Measurements from ENCODE around the gene EBF3.
A peak's percentile ranks its signal among the peaks of the same experiment; 100 is the strongest.

Gene EBF3

DNA sequence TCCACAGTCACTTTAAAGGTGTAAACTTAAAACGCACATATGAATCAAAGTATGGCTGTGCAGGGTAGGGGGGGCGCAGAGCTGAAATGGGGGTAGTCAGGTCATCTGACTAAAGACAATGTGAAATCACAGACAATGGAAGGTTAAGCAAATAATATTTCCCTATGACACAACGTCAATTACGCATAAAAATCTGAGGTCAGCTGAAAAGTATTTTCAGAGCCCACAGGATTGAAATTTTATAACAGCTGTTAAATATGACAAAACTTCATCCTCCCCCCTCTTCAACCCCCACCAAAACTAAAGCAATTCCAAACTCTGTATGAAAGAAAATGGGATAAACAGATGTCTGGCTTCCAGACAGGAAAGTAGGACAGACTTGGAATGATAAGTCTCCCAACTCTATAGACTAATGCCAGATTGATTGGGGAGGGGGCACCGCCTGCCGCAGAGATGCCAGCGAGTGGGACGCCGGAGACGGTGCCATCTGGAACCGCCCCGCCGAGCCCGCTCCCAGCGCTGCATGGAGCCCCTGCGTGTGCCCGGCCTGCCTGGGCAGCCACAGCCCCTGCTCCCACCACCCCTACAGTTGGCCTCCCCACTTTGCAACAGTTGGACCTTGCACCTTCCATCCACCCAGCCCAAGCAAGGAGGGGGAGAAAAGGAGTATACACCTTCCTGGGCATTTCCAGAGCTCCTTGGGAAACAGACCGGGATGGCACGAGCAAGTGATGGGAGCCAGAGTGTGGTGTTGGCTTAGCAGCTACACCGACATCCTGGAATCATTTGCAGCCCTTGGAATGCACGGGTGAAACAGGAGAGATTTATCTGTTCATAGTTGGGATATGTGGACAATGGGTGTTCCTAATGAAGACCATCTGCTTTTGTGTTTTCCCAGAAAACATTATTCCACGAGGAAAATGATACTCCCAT lies 10.7 kb downstream of the EBF3 start:
- no peak for TF ChIP-seq POLR2AphosphoS5 (IDR thresholded peaks at IDR 0.05; ENCODE audit: low read depth, low read length)
- no peak for TF ChIP-seq SIN3A (IDR thresholded peaks at IDR 0.05; ENCODE audit: borderline replicate concordance, insufficient read depth, low read length)
- TF ChIP-seq, protein P1, sequence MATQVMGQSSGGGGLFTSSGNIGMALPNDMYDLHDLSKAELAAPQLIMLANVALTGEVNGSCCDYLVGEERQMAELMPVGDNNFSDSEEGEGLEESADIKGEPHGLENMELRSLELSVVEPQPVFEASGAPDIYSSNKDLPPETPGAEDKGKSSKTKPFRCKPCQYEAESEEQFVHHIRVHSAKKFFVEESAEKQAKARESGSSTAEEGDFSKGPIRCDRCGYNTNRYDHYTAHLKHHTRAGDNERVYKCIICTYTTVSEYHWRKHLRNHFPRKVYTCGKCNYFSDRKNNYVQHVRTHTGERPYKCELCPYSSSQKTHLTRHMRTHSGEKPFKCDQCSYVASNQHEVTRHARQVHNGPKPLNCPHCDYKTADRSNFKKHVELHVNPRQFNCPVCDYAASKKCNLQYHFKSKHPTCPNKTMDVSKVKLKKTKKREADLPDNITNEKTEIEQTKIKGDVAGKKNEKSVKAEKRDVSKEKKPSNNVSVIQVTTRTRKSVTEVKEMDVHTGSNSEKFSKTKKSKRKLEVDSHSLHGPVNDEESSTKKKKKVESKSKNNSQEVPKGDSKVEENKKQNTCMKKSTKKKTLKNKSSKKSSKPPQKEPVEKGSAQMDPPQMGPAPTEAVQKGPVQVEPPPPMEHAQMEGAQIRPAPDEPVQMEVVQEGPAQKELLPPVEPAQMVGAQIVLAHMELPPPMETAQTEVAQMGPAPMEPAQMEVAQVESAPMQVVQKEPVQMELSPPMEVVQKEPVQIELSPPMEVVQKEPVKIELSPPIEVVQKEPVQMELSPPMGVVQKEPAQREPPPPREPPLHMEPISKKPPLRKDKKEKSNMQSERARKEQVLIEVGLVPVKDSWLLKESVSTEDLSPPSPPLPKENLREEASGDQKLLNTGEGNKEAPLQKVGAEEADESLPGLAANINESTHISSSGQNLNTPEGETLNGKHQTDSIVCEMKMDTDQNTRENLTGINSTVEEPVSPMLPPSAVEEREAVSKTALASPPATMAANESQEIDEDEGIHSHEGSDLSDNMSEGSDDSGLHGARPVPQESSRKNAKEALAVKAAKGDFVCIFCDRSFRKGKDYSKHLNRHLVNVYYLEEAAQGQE (IDR thresholded peaks at IDR 0.05; ENCODE audit: insufficient read depth in 1 of 2, low read depth in 2 of 2, low read length in 2 of 2), result no peak
- no peak for TF ChIP-seq FOXP2 (optimal IDR thresholded peaks at IDR 0.05; ENCODE audit: borderline replicate concordance, extremely low read depth, extremely low read length, insufficient read depth)
- TF ChIP-seq TAF1 (IDR thresholded peaks at IDR 0.05; ENCODE audit: borderline replicate concordance, insufficient read depth, low read length), result no peak

DNA sequence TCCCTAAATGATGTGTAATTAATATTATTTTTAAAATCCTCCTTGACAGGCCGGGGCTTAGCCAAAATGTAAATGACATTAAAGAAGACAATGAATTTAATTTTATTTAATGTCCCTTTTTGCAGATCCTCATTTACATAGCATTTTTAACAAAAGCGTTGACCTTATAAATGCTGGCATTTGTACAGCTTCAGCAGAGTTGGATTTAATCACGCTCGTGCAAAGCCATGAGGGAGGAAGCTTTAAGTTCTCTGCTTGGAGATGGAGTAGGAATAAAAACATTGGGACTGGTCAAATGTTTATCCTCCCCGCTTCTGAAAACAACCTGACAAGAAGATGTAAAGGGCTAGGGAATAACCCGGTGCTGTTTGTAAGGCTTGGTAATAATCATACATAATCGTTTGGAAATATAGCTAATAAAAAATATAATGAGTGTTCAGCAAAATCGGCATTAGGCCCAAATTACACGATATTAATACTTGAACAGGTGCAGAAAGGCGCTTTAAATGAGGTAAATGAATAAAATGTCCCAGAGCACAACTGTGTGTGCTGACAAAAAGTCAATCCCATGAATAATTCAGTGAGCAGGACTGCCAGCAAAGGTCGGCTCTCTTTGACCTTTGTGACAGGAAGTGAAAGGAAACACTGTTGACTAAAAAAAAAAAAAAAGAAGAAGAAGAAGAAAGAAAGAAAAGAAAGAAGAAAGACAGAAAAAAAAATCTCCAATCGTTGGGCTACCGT lies 11.5 kb downstream of the EBF3 start:
- no peak for TF ChIP-seq FOXP2 (optimal IDR thresholded peaks at IDR 0.05; ENCODE audit: borderline replicate concordance, extremely low read depth, extremely low read length, insufficient read depth)
- no peak for TF ChIP-seq POLR2AphosphoS5 (IDR thresholded peaks at IDR 0.05; ENCODE audit: low read depth, low read length)
- no peak for TF ChIP-seq TAF1 (IDR thresholded peaks at IDR 0.05; ENCODE audit: borderline replicate concordance, insufficient read depth, low read length)
- TF ChIP-seq, protein P1 (IDR thresholded peaks at IDR 0.05; ENCODE audit: insufficient read depth in 1 of 2, low read depth in 2 of 2, low read length in 2 of 2), result no peak
- no peak for TF ChIP-seq SIN3A (IDR thresholded peaks at IDR 0.05; ENCODE audit: borderline replicate concordance, insufficient read depth, low read length)

DNA sequence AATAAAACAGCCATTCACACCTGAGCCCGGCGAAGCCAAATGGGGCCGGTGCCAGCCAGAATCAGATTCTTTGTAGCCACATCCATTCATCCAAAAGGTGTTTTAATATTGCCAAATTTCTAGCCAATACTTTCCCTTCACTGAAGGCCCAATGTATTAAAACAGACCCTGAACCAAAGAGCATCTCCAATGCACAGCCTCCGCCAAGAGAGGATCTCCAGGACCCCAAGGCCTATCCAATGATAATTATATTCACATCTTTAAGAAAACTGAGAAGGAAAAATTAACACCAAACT lies 12.2 kb downstream of the EBF3 start:
- TF ChIP-seq, protein P1 (IDR thresholded peaks at IDR 0.05; ENCODE audit: insufficient read depth in 1 of 2, low read depth in 2 of 2, low read length in 2 of 2), result no peak
- TF ChIP-seq FOXP2 (optimal IDR thresholded peaks at IDR 0.05; ENCODE audit: borderline replicate concordance, extremely low read depth, extremely low read length, insufficient read depth) (no peak), POLR2AphosphoS5 (IDR thresholded peaks at IDR 0.05; ENCODE audit: low read depth, low read length) (no peak), SIN3A (IDR thresholded peaks at IDR 0.05; ENCODE audit: borderline replicate concordance, insufficient read depth, low read length) (no peak), TAF1 (IDR thresholded peaks at IDR 0.05; ENCODE audit: borderline replicate concordance, insufficient read depth, low read length) (no peak)

DNA sequence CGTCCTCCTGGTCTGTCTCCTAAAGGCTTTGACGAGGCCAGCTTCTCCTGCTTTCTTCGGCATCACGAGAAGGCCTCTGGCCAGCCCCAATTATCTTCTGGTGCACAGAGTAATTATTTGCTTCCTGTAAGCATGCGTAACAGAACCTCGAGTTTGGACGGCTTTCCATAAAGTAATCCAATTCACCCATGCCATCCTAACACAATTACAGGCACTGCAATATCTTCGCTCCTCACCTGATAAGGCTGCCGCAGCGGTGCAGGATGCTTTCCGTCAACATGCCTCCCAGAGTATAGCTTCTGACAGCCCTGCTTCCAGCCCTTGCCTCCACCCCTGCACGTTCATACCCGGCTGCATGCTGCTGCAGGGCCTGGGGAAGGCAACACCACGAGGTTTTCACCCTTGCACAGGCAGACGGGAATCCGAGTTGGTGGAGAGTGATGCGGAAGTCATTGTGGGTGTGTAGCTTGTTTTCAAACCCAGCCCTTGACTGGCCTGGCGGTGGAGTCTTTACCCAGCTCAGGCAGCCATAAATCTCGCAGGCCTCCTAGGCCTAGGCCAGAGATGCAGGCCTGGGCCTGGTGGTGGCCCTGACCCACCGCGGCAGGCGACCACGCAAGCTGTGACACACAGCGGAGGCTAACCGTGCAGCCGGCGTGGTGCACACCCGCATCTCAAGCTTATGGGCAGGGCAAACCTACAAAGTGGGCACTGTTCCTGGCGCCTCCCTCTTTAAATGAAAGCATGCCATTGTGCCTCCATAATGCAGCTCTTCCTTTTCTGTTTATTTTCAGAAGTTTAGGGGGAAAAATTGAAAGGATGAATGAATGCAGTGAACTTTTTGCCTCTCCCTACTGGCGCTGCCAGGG lies 12.7 kb downstream of the EBF3 start:
- TF ChIP-seq FOXP2 (optimal IDR thresholded peaks at IDR 0.05; ENCODE audit: borderline replicate concordance, extremely low read depth, extremely low read length, insufficient read depth) (peak; percentile 58), POLR2AphosphoS5 (IDR thresholded peaks at IDR 0.05; ENCODE audit: low read depth, low read length) (no peak), SIN3A (IDR thresholded peaks at IDR 0.05; ENCODE audit: borderline replicate concordance, insufficient read depth, low read length) (no peak)

DNA sequence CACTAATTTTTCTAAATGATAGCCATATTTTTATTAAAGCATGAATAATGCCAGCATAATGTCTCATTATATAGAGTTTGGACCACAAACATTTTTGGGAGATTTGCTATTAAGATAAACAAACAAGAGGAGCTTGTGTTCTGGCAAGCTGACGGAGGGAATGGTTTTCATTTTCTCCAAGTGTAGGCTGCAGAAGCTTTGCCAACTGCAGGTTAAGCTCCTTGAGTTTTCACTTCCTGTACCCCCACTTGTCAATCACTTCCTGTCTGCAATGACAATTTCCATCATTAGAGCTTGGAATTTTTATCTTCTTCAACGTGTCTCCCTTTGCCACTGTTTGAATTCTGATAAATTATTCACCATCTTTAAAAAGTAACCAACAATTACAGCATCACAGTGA lies 13.4 kb downstream of the EBF3 start:
- TF ChIP-seq POLR2AphosphoS5 (IDR thresholded peaks at IDR 0.05; ENCODE audit: low read depth, low read length), result no peak
- TF ChIP-seq SIN3A (IDR thresholded peaks at IDR 0.05; ENCODE audit: borderline replicate concordance, insufficient read depth, low read length), result no peak
- TF ChIP-seq TAF1 (IDR thresholded peaks at IDR 0.05; ENCODE audit: borderline replicate concordance, insufficient read depth, low read length), result no peak
- TF ChIP-seq FOXP2 (optimal IDR thresholded peaks at IDR 0.05; ENCODE audit: borderline replicate concordance, extremely low read depth, extremely low read length, insufficient read depth), result no peak
- TF ChIP-seq, protein P1 (IDR thresholded peaks at IDR 0.05; ENCODE audit: insufficient read depth in 1 of 2, low read depth in 2 of 2, low read length in 2 of 2), result no peak

All from PFSK-1 (cell line).